Mesothelial cell of epicardium (in vitro differentiated cells): ENCODE data around the gene HS3ST3B1. TPM values are rescaled to one million over a fixed set of nuclear protein-coding genes. Genes with fewer than 3 reads are reported as not detected.

Source experiments
- DNase-seq, 2 experiments: peaks; one replicate each; pipeline ENCODE4 v3.0.0; 2021; ENCODE audit warnings: low spot score in 2 of 2; ENCODE audit not compliant: unreplicated experiment in 2 of 2
- H3K27ac Mint-ChIP-seq: 2 replicates; pipeline ENCODE4 v1.8.0; 2021; ENCODE audit warnings: mixed read lengths
- H3K27me3 Mint-ChIP-seq: 2 replicates; pipeline ENCODE4 v1.8.0; 2021; ENCODE audit warnings: low read depth, mixed read lengths
- H3K36me3 Mint-ChIP-seq: 2 replicates; pipeline ENCODE4 v1.8.0; 2021; ENCODE audit warnings: mixed read lengths
- H3K4me1 Mint-ChIP-seq: 2 replicates; pipeline ENCODE4 v1.8.0; 2021; ENCODE audit warnings: mixed read lengths
- H3K4me3 Mint-ChIP-seq: 2 replicates; pipeline ENCODE4 v1.8.0; 2021; ENCODE audit warnings: mild to moderate bottlenecking, moderate library complexity, mixed read lengths
- H3K9me3 Mint-ChIP-seq: 2 replicates; pipeline ENCODE4 v1.8.0; 2021; ENCODE audit warnings: mixed read lengths
- CTCF ChIP-seq: fragments of 200-600 bp; sonication (generic); IDR thresholded peaks from one replicate; pipeline ENCODE4 v1.5.0; 2021; ENCODE audit warnings: antibody characterized with exemption; ENCODE audit not compliant: unreplicated experiment
- total RNA-seq: library from RNA; stranded (reverse); gene quantifications from 3 replicates; pipeline ENCODE4 v1.2.1, GENCODE V29; 2021

The HS3ST3B1 gene
- total RNA-seq, 1 donor from 2014 or later: 9.8 TPM

GRCh38 chr17:14312522-14312921 is 11.6 kb downstream of the HS3ST3B1 start:
- Mint-ChIP-seq H3K9me3 (no peaks in the 10 kb centered on the region), H3K27me3 (peaks cover 26% of the 10 kb centered on the region), H3K36me3 (peaks cover 5% of the 10 kb centered on the region), H3K4me1 (peaks cover 33% of the 10 kb centered on the region), H3K4me3 (no peak overlapping the region), H3K27ac (no peak overlapping the region)
- no peak for TF ChIP-seq CTCF
- no peak for DNase-seq

- Mint-ChIP-seq H3K27ac (no peak overlapping the region), H3K4me1 (peaks cover 22% of the 10 kb centered on the region), H3K4me3 (no peak overlapping the region), H3K27me3 (peaks cover 16% of the 10 kb centered on the region), H3K36me3 (peaks cover 5% of the 10 kb centered on the region), H3K9me3 (no peaks in the 10 kb centered on the region)
- DNase-seq: no peak
- TF ChIP-seq CTCF: no peak
Measured at GRCh38 chr17:14316126-14316832, 15.4 kb downstream of the HS3ST3B1 start.

GRCh38 chr17:14317383-14317782 is 16.5 kb downstream of the HS3ST3B1 start:
- DNase-seq: no peak
- H3K4me1 Mint-ChIP-seq: peaks cover 26% of the 10 kb centered on the region
- H3K36me3 Mint-ChIP-seq: peaks cover 5% of the 10 kb centered on the region
- no peak overlapping the region for H3K4me3 Mint-ChIP-seq
- no peak overlapping the region for H3K27ac Mint-ChIP-seq
- TF ChIP-seq CTCF: no peak
- peaks cover 16% of the 10 kb centered on the region for H3K27me3 Mint-ChIP-seq
- no peaks in the 10 kb centered on the region for H3K9me3 Mint-ChIP-seq

GRCh38 chr17:14318109-14318917 is 17.4 kb downstream of the HS3ST3B1 start:
- H3K9me3 Mint-ChIP-seq: no peaks in the 10 kb centered on the region
- no peak for DNase-seq
- H3K27me3 Mint-ChIP-seq: peaks cover 16% of the 10 kb centered on the region
- no peak overlapping the region for H3K27ac Mint-ChIP-seq
- no peak overlapping the region for H3K4me3 Mint-ChIP-seq
- H3K4me1 Mint-ChIP-seq: peaks cover 26% of the 10 kb centered on the region
- peaks cover 5% of the 10 kb centered on the region for H3K36me3 Mint-ChIP-seq
- TF ChIP-seq CTCF: no peak

GRCh38 chr17:14318918-14319205 is 18.0 kb downstream of the HS3ST3B1 start:
- Mint-ChIP-seq H3K27ac (no peak overlapping the region), H3K36me3 (peaks cover 5% of the 10 kb centered on the region), H3K4me3 (no peak overlapping the region), H3K4me1 (peaks cover 26% of the 10 kb centered on the region), H3K9me3 (no peaks in the 10 kb centered on the region), H3K27me3 (peaks cover 16% of the 10 kb centered on the region)
- no peak for TF ChIP-seq CTCF
- DNase-seq: no peak
